IgD-negative memory B cell (primary cell): ENCODE measurements around the gene VIPR1. TPM values are rescaled to one million over a fixed set of nuclear protein-coding genes. Genes with fewer than 3 reads are reported as not detected.

Experiments
- H3K27ac Mint-ChIP-seq, 3 donors: one replicate each; pipeline ENCODE4 v1.8.0; 2020 to 2022; ENCODE audit warnings: mild to moderate bottlenecking in 3 of 3, mixed read lengths in 3 of 3, moderate library complexity in 1 of 3
- H3K27me3 Mint-ChIP-seq: one replicate; pipeline ENCODE4 v1.8.0; 2021; ENCODE audit warnings: mixed read lengths
- H3K36me3 Mint-ChIP-seq: one replicate; pipeline ENCODE4 v1.8.0; 2020; ENCODE audit warnings: mild to moderate bottlenecking, mixed read lengths
- H3K4me1 Mint-ChIP-seq, 3 donors: one replicate each; pipeline ENCODE4 v1.8.0; 2020 to 2022; ENCODE audit warnings: mixed read lengths in 3 of 3, mild to moderate bottlenecking in 1 of 3
- H3K4me3 Mint-ChIP-seq, 4 donors: one replicate each; pipeline ENCODE4 v1.8.0; 2020 to 2022; ENCODE audit warnings: mild to moderate bottlenecking in 4 of 4, mixed read lengths in 4 of 4, moderate library complexity in 3 of 4
- H3K9me3 Mint-ChIP-seq, 3 donors: one replicate each; pipeline ENCODE4 v1.8.0; 2020 to 2021; ENCODE audit warnings: mixed read lengths in 3 of 3, mild to moderate bottlenecking in 1 of 3
- polyA plus RNA-seq: library from polyadenylated mRNA; unstranded; fragments of 300-500 nt; fragmentation: Illumina TruSeq; gene quantifications from one replicate; pipeline ENCODE4 v1.2.3, GENCODE V29; 2021

VIPR1 gene
- polyA plus RNA-seq, 1 donor from 2014 or later = 3.1 TPM

DNA sequence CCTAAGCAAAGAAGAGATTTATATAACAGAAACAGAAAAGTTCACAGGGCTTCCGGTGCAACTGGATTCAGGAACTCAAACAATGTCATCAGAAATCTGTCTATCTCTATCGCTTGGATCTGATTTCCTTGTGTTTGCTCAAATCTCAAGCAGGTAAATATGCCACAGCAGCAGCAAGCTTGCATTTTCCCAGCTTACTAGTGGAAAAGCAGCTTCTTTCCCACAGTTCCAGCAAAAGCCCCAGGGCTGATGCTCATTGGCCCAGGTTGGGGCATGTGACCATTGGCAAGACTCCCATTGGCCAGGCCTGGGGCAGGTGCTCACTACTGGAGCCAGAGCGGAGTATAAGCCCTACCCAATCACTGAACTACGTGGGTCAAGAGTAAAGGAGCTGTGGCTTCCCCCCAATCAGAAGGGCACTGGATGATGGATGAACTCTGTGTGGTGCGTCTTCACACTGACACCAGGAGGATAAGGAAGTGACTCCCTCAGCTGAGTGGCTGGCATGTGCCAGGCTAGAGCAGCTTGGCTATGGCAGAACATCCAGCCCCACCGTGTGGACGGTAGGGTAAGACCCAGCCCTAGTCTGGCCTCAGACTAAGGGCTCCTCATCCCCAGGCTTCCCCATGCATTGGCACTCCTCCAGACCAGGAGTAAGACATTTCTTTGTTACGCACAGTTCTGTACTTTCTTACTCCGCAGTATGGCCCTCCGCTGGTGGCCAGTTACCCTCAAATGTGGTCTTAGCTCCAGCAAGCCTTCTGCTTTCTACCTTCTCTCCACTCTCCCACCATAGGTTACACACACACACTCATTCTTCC, 13.1 kb upstream of the VIPR1 start:
- H3K27me3 Mint-ChIP-seq = no peaks in the 10 kb centered on the region
- H3K4me1 Mint-ChIP-seq = peaks cover 23 to 37% (median 31%) of the 10 kb centered on the region in 3 donors
- H3K4me3 Mint-ChIP-seq = no peak overlapping the region
- peak overlapping the region in 2 of 3 donors; percentile 31 to 54 for H3K27ac Mint-ChIP-seq
- H3K36me3 Mint-ChIP-seq = peaks cover 1% of the 10 kb centered on the region
- peaks cover 0 to 2% (median 0%) of the 10 kb centered on the region in 3 donors for H3K9me3 Mint-ChIP-seq

DNA sequence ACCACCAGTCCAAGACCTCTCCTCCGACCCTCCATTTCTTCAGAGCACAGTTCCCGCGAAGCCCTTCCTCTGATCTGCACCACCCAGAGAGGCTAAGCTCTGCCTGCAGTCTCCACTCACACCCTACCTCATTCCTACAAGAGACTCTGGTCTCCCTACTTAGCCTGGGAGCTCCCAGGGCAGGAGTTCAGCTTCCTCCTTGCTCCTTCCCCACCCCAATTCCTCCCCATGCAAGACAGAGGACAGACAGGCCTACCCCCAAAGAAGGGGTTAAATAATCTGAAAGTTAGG, 12.6 kb upstream of the VIPR1 start:
- H3K36me3 Mint-ChIP-seq = peaks cover 1% of the 10 kb centered on the region
- peak overlapping the region in 1 of 4 donors; percentile 29 for H3K4me3 Mint-ChIP-seq
- H3K9me3 Mint-ChIP-seq = peaks cover 0 to 2% (median 0%) of the 10 kb centered on the region in 3 donors
- H3K4me1 Mint-ChIP-seq = peaks cover 23 to 37% (median 31%) of the 10 kb centered on the region in 3 donors
- no peaks in the 10 kb centered on the region for H3K27me3 Mint-ChIP-seq
- peak overlapping the region in 2 of 3 donors; percentile 41 to 54 for H3K27ac Mint-ChIP-seq

DNA sequence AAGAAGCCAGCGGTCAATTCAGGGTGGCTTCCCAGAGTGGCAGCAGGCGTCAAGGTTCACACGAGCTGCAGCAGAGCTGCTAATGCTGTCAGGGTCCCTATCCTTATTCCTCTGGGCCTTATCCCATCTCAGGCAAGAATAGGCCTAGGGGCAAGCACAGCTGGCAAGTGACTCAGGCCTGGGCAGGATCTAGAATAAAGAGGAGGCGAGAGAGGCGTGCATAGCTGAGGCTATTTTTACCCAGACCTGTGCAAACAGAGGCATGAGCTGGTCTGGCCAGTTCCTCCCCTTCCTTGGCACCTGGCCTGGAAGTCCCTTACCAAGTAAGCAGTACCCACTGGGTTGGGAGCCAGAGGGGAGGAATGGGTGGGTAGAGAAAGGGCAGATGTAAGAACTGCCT, 12.2 kb upstream of the VIPR1 start:
- Mint-ChIP-seq H3K4me3 (peak overlapping the region in 2 of 4 donors; percentile 87 to 88), H3K36me3 (peaks cover 1% of the 10 kb centered on the region), H3K27ac (peak overlapping the region in 2 of 3 donors; percentile 41 to 54), H3K27me3 (no peaks in the 10 kb centered on the region), H3K4me1 (peaks cover 23 to 37% (median 31%) of the 10 kb centered on the region in 3 donors), H3K9me3 (peaks cover 0 to 2% (median 0%) of the 10 kb centered on the region in 3 donors)

DNA sequence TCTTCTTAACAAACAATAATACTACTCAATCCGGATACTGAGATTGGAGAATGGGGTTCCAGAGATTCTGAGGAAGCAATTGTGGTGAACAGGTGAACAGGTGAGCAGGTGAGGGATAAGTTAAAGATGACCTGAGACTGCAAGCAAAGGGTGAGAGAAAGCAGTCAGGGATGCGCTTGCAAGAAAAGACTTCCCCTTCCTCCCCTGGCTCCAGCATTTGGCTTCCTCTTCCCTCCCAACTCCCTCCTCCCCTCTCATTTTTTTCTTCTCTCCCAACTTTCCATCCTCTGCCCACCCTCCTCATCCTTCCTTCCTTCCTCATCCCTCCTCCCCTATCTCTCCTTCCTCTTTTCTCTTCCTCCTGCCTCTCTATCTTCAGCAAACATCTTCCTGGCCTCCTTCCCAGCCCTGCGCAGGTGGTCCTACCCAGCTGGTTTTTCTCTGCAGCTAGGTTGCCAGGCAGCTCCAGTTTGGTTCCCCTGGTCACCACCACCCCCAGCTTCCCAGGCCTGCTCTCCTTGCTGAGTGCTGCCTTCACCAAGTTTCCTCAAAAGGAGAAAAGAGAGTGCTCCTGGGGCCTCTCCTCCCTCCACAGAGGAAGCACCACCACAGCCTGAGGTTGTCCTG, 10.4 kb upstream of the VIPR1 start:
- Mint-ChIP-seq H3K36me3 (no peaks in the 10 kb centered on the region), H3K4me3 (peak overlapping the region in 2 of 4 donors; percentile 80 to 82), H3K4me1 (peaks cover 23 to 37% (median 31%) of the 10 kb centered on the region in 3 donors), H3K27me3 (no peaks in the 10 kb centered on the region), H3K9me3 (peaks cover 0 to 2% (median 0%) of the 10 kb centered on the region in 3 donors), H3K27ac (peak overlapping the region in 1 of 3 donors; percentile 72)

DNA sequence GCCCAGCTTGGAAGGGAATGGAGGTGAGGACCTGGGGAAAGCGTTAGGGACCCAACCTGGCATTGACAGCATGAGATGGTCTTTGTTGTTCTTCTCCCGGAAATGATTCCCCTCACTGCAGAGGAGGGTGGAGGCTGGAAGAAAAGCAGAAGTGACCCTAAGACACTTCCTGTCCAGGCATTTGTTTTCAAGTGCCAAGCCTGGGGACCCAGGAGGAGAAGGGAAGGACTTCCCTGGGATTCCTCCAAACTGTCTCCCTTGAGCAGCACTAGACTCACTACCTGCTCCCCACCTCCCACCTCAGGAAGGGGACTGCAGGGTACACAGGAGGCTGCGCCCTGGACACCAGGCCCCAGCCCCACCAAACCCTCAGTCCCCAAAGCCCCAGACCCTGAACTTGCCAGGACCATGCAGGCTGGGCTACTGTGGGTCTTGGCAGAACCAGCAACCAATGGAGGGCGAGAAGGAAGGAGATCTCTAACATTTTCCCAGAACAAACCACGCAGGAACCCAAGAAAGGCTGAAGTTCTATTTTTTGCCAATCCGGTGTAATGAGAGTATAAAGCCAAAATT, 9.8 kb upstream of the VIPR1 start:
- Mint-ChIP-seq H3K4me1 (peaks cover 23 to 37% (median 31%) of the 10 kb centered on the region in 3 donors), H3K27ac (no peak overlapping the region), H3K27me3 (no peaks in the 10 kb centered on the region), H3K4me3 (peak overlapping the region in 2 of 4 donors; percentile 70 to 80), H3K36me3 (no peaks in the 10 kb centered on the region), H3K9me3 (no peaks in the 10 kb centered on the region)

DNA sequence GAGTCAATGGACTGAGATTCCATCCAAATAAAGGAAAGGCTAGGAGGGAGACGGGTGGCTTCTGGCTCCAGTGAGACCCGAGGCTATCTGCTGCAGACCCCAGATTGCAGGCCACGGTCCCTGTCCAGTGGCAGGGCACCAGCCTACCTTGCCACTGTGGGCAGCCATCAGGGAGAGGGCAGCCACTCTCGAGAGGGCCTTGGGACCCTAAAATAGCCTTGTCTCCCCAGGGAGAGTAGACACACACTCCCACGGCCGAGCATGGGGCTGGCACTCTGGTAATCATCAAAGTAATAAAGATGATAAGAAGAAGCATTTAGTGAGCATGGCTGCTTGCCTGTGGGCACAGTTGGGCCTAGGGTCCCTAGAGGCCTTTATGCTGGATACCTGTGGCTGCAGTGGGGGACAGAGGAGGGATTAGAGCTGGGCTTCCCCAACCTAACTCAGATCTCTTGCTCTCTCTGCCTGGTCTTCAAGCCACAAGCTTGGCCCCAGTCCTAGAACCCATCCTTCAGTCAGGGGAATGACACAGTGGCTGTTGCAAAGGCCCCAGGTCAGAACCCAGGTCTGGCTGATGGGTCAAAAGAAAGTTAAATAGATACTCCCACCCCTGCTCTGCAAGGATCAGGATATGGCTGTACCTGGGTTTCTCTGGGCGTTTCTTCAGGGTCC, 9.2 kb upstream of the VIPR1 start:
- peak overlapping the region in 1 of 4 donors; percentile 70 for H3K4me3 Mint-ChIP-seq
- H3K4me1 Mint-ChIP-seq = peaks cover 23 to 37% (median 31%) of the 10 kb centered on the region in 3 donors

DNA sequence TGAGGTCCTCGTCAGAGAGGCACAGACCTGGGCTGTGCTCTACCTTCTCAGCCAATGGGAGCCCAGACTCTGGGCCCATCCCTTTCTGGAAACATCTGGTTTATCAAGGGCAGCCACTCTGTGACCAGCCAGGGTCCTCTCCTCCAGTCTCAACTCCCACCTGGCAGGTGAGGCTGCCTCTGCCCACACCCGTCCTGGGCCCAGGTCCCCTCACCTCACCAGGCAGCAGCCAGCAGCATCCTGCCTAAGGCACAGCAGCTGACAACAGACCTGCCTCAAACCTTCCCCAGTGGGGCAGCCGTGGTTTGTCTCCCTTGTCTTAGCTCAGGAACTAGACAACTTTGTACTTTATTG, 8.7 kb upstream of the VIPR1 start:
- peaks cover 22 to 33% (median 29%) of the 10 kb centered on the region in 3 donors for H3K4me1 Mint-ChIP-seq

More for the DNA sequence above, 9.2 kb upstream of the VIPR1 start:
- H3K27me3 Mint-ChIP-seq = no peaks in the 10 kb centered on the region
- no peaks in the 10 kb centered on the region for H3K9me3 Mint-ChIP-seq
- H3K36me3 Mint-ChIP-seq = no peaks in the 10 kb centered on the region
- H3K27ac Mint-ChIP-seq = no peak overlapping the region

DNA sequence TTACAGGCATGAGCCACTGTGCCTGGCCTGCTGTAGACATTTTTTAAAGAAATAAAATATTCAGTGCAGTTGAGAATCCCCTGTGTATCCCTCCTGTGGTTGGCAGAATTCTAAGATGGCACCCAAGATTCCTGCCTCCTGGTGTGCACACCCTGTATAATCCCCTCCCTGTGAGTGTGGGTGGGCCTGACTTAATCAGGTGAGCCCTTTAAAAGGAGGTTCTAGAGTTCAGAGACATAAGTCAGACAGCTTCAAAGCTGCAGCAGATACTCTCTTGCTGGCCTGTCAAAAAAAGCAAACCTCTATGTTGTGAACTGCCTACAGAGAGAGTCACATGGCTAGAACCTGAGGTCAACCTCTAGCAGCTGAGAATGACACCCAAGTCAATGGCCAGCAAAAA, 7.0 kb upstream of the VIPR1 start:
- no peaks in the 10 kb centered on the region for H3K9me3 Mint-ChIP-seq
- peaks cover 19 to 24% (median 23%) of the 10 kb centered on the region in 3 donors for H3K4me1 Mint-ChIP-seq
- no peak overlapping the region for H3K27ac Mint-ChIP-seq
- H3K4me3 Mint-ChIP-seq = no peak overlapping the region
- H3K36me3 Mint-ChIP-seq = no peaks in the 10 kb centered on the region
- H3K27me3 Mint-ChIP-seq = peaks cover 6% of the 10 kb centered on the region

More for the DNA sequence above, 8.7 kb upstream of the VIPR1 start:
- Mint-ChIP-seq H3K36me3 (no peaks in the 10 kb centered on the region), H3K9me3 (no peaks in the 10 kb centered on the region), H3K4me3 (peak overlapping the region in 1 of 4 donors; percentile 25), H3K27me3 (no peaks in the 10 kb centered on the region), H3K27ac (peak overlapping the region in 1 of 3 donors; percentile 32)

DNA sequence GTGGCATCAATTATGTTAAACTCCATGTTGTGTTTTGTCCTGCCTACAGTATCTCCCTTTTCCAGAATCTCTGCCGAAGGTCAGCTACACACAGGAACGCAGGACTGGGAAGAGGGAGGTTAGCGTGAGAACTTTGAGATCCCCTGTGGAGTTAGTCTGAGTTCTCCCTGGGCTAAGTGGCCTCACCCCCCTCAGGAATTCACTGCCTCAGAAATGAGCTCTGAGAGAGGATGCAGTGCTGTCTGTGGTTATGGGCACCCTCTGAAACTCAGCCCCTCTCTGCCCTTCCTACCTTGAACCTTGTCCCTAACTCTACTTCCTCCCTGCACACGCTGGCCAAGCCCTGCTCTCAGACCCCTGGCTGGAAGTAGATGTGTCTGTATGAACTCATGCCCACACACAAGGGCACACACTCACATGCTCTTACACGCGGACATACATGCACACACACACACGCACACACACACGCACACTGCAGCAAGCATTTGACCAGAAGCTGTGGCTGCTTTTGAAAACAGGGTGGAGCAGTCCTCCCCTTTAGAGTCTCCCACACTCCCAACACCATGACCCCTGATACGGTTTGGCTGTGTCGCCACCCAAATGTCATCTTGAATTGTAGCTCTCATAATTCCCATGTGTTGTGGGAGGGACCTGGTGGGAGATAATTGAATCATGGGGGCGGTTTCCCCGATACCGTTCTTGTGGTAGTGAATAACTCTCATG, 5.3 kb upstream of the VIPR1 start:
- H3K4me3 Mint-ChIP-seq = no peak overlapping the region
- no peaks in the 10 kb centered on the region for H3K9me3 Mint-ChIP-seq
- H3K27me3 Mint-ChIP-seq = peaks cover 17% of the 10 kb centered on the region
- no peaks in the 10 kb centered on the region for H3K36me3 Mint-ChIP-seq
- H3K4me1 Mint-ChIP-seq = peaks cover 6 to 12% (median 7%) of the 10 kb centered on the region in 3 donors
- H3K27ac Mint-ChIP-seq = no peak overlapping the region

DNA sequence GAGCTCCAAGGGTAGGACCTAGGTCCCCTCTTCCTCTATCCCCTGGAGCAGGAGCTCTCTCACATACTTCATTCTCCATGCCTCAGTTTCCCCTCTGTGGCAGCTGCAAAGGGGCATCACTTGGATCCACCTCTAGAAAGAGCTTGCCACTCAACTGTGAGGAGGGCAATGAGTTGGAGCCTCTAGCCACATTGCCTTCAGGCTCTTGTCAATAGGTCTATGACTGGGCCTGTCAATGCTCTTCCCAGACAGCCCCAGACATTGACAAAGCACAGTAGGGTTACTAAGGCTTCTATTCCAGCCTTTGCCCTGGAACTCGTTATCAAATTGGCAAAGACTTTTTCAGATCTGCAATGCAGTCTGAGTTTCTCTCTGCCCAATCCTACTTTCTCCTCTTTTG, 4.4 kb upstream of the VIPR1 start:
- Mint-ChIP-seq H3K36me3 (no peaks in the 10 kb centered on the region), H3K4me1 (peaks cover 0 to 8% (median 6%) of the 10 kb centered on the region in 3 donors), H3K4me3 (no peak overlapping the region), H3K27ac (no peak overlapping the region), H3K27me3 (peaks cover 17% of the 10 kb centered on the region), H3K9me3 (no peaks in the 10 kb centered on the region)

DNA sequence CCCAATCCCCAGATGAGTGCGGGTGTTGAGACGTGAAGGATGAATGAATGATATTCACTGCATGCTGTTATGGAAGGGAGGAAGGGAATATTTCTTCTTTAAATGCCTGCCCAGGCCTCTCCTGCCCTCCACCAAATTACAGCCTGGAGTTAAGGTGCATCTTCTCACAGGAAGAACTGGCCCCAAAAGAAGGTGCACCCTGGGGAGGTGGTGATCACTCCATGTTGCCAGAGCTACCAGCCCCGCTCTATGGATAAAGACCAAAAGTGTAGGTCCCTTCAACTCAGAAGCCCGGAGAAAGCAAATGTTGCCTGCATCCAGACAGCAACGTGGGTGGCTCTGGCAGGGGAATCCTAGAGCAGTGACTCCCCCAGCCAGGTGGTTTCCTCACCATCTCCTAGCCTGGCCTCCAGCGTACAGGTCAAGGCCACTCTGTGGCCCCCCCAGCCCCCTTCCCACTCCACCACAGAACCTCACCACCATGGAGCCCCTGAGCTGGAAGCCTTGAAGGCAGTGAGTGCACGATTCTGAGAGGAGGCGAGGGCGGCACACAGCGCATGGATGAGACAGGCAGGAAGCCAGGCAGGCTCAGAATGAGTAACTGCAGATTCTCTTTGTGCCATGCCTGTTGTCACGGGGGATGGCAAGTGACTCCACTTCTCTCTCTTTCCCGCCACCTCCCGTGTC, 3.5 kb upstream of the VIPR1 start:
- Mint-ChIP-seq H3K27me3 (peaks cover 17% of the 10 kb centered on the region), H3K9me3 (no peaks in the 10 kb centered on the region), H3K4me1 (peaks cover 0 to 8% (median 4%) of the 10 kb centered on the region in 3 donors), H3K36me3 (no peaks in the 10 kb centered on the region), H3K27ac (no peak overlapping the region), H3K4me3 (peak overlapping the region in 1 of 4 donors; percentile 66)

DNA sequence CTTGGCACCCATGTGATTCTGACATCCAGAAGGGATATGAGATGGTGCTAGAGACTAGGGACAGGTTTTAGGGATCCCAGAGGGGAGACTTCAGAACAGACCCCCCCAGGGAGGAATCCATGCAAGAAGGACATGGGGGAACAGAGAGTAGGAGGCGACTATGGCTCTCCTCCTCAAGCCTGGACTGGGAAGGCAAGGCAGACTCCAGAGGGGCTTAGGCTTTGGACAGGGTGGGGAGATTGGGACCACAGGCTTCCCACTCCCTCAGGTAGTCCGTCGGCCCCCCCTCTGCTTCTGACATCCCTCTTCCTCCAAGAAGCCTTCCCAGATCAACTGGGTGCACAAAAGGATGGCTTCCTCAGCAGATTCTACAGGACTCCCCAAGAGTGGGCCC, 3.0 kb upstream of the VIPR1 start:
- H3K27me3 Mint-ChIP-seq = peaks cover 17% of the 10 kb centered on the region
- peak overlapping the region in 1 of 4 donors; percentile 66 for H3K4me3 Mint-ChIP-seq
- peaks cover 0 to 8% (median 4%) of the 10 kb centered on the region in 3 donors for H3K4me1 Mint-ChIP-seq
- no peaks in the 10 kb centered on the region for H3K9me3 Mint-ChIP-seq
- no peaks in the 10 kb centered on the region for H3K36me3 Mint-ChIP-seq
- no peak overlapping the region for H3K27ac Mint-ChIP-seq

DNA sequence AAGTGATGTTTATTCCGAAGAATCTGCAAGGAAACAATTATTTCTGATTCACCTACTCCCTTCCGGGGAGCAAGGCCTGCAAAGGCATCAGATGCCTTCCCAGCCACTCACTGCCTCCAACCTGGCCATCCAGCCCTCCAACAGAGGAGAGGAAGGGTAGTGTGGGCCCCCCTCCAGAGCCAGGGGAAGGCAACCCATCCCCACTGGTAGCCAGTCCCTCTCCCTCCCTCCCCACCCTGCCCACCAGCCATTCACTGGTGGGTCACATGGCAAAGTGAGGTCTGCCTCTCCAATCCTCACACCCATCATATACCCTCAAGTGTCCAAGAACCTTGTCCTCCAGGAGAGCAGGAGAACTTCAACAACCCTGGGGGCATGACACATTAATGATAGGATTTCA, 2.4 kb upstream of the VIPR1 start:
- peaks cover 17% of the 10 kb centered on the region for H3K27me3 Mint-ChIP-seq

DNA sequence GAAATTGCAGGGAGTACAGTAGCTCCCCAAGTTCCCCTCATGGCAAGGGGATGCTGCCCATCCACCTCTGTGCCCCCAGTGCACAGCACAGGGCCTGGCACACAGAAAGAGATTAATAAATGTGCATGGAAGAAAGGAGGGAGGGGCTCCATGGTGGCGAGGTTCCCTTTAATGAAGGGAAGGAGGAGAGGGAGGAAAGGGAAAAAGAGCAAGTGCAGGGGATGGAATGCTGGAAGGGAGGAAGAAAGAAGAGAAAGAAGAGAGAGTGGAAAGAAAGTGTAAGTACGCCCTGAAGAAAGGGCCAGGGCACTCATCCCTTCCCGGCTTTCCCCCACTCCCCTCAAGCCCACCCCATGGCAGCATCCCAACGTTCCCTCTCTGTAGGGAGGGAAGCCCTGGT, 1.5 kb upstream of the VIPR1 start:
- peaks cover 17% of the 10 kb centered on the region for H3K27me3 Mint-ChIP-seq
- H3K27ac Mint-ChIP-seq = no peak overlapping the region
- H3K4me1 Mint-ChIP-seq = peaks cover 0 to 8% (median 4%) of the 10 kb centered on the region in 3 donors
- no peaks in the 10 kb centered on the region for H3K36me3 Mint-ChIP-seq
- H3K9me3 Mint-ChIP-seq = no peaks in the 10 kb centered on the region
- peak overlapping the region; percentile 65 to 95 (median 80) for H3K4me3 Mint-ChIP-seq

More for the DNA sequence above, 2.4 kb upstream of the VIPR1 start:
- Mint-ChIP-seq H3K9me3 (no peaks in the 10 kb centered on the region), H3K4me1 (peaks cover 0 to 8% (median 4%) of the 10 kb centered on the region in 3 donors), H3K36me3 (no peaks in the 10 kb centered on the region), H3K4me3 (peak overlapping the region in 2 of 4 donors; percentile 26 to 88), H3K27ac (no peak overlapping the region)
